ENCODE data around the gene MAP4K2.

MAP4K2 gene

DNA sequence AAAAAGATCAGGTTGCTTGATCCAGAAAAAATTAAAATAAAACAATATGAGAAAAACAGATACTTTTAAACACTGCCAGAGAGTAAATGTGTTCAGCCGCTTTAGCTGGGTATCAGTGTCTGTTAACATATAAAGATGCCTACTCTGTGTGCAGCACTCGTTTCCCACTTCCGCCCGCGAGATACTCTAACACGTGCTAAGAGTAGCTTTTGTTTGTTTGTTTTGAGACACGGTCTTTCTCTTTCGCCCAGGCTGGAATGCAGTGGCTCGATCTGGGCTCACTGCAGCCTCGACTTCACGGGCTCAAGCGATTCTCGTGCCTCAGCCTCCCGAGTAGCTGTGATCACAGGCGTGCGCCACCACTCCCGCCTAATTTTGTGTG is 7.9 kb upstream of the MAP4K2 start:
- peak in 1 of 3 experiments; percentile 40 for DNase-seq

DNA sequence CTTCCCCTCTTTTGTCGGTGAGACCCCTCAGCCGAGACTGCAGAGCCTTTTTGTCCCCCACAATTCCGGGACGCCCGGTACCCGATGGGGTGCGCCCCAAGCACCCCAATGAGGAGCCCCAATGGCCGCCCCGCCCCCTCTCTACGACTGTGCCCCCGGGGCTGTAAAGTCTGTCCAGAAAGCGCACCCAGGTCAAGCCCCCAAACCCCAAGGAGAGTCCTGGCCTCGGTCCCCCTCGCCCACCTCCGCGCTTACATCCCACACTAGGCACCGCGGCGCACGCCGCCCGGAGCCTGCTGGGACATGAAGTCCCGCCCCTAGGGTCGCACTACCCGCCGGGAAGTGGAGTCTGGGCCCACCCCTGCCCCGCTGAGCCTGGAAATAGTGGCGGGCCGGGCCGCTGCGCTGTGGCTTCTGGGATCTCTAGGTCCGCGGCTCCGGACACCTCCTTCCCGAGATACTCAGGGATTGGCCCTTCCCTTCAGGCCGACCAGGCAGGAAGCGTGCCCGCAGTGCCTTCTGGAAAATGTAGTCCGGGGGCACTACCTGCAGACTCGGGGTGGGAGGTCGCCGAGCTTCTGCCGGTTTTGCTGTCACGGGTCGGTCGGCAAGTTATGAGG is 7.4 kb upstream of the MAP4K2 start, which contains the start of gene MEN1:
Gene MEN1, minus strand, starts transcription at position 281 of the 620 bp plus-strand sequence. CDS start 442 bp downstream, outside the sequence.
- DNase-seq, result peak; percentile 95 to 99 (median 98)

DNA sequence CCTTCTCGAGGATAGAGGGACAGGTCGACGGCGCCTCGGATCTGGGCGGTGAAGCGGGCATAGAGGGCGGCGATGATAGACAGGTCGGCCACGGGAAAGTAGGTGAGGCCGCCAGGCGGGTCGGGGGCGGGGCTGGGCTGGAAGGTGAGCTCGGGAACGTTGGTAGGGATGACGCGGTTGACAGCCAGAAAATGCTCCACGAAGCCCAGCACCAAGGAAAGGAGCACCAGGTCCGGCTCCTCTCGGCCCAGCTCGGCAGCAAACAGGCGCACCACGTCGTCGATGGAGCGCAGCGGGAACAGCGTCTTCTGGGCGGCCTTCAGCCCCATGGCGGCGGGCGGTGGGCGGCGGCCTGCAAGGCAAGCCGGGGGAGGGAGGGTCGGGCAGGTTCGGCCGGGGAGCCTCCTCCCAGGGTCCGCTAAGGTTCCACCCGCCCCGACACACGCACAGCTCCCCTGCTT is 6.8 kb upstream of the MAP4K2 start:
- DNase-seq, result peak; percentile 37 to 65 (median 63)

GRCh38 chr11:64805481-64805880 is 2.5 kb upstream of the MAP4K2 start:
- DNase-seq, result no peak

GRCh38 chr11:64804346-64805210 is 1.6 kb upstream of the MAP4K2 start:
- no peak for DNase-seq

DNA sequence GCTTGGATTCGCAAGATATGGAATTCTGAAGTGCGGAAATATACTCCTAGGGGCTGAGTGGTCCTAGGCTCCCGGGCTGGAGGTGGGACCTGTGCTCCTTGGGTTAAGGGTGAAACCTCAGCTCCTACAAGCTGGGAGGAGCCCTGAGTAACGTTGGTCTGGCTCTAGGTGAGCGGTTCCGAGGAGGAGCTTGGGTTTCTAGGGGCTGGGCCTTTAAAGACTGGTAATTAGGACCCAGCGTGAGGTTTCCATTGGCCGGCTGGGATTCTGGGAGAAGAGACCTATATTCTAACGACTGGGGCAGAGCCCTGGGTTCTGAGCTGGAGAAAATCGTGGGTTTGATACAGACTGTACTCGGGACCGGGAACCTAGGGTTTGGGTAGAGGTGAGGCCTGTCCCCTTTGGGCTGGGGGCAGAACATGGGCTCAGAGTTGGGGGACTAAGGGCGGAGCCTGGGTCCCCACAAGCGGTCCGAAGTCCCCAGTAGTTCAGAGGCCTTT is 882 bp upstream of the MAP4K2 start:
- DNase-seq, result peak in 1 of 3 experiments; percentile 62

DNA sequence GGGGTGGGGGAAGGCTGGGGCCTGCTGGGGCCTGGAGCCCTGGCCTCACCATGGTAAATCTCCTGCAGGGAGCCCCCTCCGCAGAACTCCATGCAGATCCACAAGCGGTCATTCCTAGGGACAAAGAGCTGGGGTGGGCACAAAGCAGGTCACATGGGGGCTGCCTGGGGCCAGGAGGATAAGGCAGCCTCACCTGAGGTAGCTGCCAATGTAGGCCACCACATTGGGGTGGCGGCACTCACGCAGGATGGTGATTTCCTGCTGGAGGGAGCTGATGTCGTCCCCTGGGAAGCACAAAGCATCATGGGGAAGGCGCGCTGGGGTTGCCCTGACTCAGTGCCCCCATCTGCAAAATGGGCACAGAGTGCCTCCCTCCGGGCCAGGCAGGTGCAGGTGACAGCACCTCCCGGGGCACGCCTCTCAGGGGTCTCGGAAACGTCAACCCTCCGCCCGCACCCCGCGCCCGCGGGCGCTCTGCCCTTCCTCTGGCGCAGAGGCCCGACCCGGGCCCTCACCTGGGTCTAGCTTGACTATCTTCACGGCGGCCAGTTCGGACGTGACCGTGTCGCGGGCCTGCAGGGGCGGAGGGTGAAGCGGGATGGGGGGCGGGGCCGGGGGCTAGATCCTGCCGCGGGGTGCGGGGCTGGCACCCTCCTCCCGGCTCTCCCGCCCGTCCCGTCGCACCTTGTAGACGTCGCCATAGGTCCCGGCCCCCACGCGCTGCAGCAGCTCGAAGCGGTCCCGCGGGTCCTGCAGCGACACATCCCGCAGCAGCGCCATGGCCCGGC is 450 bp downstream of the MAP4K2 start:
- DNase-seq, result peak in 1 of 3 experiments; percentile 24

DNA sequence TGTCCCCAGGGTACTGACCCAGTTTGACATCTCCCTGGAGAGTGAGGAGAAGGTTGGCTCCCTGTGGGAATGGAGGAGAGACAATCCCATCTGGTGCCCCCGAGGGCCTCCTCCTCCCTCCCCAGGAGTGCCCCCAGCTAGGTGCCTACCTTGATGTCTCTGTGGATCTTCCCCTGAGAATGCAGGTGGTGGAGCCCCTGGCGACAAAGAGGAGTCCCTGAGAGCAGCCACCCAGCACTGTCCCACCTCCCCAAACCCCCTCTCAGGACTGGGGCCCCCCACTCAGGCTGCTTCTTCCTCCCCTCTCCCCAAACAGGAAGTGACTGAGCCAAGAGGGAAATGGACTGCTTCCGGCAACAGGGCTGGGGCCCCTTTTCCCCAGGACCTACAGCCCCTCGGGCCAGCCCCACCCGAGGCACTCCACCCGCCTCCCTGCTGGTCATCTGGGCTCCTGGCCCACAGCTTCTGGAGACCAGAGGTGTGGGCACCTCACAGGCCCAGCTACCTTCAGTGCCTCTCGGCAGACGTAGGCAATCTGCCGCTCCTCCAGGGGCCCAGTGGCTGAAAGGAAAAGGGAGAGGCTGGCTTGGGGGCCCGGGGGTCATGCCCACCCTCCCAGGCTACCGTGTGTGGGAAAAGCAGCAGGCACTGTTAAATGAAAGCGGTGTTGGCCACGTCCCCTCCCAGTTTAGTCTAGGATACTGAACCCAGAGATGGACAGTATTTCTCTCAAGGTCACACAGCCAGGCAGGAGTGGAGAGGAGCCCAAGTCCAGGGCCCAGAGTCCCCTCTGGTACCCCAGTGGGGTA is 1.2 kb downstream of the MAP4K2 start:
- DNase-seq, result no peak

DNA sequence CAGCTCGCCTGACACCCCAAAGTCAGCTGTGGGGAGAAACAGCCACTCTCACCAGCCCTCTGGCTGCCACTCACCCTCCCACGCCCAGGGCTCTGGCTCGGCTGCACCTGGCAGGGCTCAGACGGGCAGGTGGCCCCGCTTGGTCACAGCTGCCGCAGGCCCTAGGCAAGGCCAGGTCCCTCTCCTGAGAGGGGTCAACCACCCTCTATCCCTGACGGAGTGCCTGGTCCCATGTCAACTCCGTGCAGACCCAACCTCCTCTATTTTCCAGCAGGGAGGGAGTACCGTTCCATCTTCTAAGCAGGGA is 1.9 kb downstream of the MAP4K2 start:
- DNase-seq, result no peak

- no peak for DNase-seq
Observed at GRCh38 chr11:64800303-64801157, 2.5 kb downstream of the MAP4K2 start.

- DNase-seq, result peak in 2 of 3 experiments; percentile 13 to 36
Observed at GRCh38 chr11:64799623-64800302, 3.3 kb downstream of the MAP4K2 start.

GRCh38 chr11:64799256-64799622 is 3.8 kb downstream of the MAP4K2 start:
- no peak for DNase-seq

GRCh38 chr11:64796757-64797541 is 6.1 kb downstream of the MAP4K2 start:
- DNase-seq, result no peak

GRCh38 chr11:64796047-64796756 is 6.8 kb downstream of the MAP4K2 start:
- no peak for DNase-seq

GRCh38 chr11:64794526-64794925 is 8.5 kb downstream of the MAP4K2 start:
- no peak for DNase-seq

- no peak for DNase-seq
Observed at GRCh38 chr11:64793271-64794160, 9.5 kb downstream of the MAP4K2 start.

DNA sequence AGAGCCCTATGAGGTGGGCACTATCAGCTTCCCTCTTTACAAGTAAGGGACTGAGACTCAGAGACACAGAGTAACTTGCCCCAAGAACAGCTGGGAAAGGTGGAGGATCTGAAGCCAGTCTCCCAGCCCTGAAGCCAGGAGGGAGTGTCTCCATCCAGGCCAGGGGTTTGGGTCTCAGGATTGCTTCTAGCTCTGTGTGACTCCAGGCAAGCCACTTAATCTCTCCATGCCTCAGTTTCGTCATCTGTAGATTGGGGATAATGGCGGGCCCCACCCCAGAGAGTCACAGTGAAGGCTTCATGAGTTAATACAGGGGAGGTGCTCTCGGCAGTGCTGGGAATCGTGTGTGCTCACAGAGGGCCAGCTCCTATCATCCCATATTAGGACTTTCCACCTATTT is 10.5 kb downstream of the MAP4K2 start:
- no peak for DNase-seq

- no peak for DNase-seq
Observed at GRCh38 chr11:64791781-64792291, 11.2 kb downstream of the MAP4K2 start.

Measured in NCI-H1417 (cell line).